Measurements from ENCODE around the gene LALBA. TPM values are rescaled to one million over a fixed set of nuclear protein-coding genes. Genes with fewer than 3 reads are reported as not detected.

LALBA gene
- polyA plus RNA-seq, 1 of the 3 experiments (the other 2 are of a cell fraction) = not detected

DNA sequence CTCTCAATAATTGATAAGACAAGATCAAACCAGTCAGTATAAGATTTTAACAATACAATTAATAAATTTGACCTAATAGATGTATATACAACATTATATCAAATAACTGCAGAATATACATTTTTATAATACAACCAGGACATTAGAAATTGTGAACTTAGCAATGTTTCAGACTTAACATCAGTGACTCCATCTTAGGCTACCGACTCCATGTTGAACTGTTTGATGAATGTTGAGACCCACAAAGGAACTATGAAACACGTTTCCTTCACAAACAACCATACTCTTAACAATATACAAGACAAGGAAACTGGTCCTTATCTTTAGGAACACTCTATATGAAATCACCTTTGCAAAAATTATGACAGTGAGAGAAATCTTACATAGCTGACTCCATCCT, 13.9 kb upstream of the LALBA start (continued):
- TF ChIP-seq CTCF (IDR thresholded peaks at IDR 0.05) = no peak

- no peaks in the 10 kb centered on the region for H3K9me2 ChIP-seq
- 8% methylated on average over 5 of the region's 5 CpGs for WGBS (ENCODE audit: low lambda C conversion rate)
- TF ChIP-seq NFIC (IDR thresholded peaks at IDR 0.05; ENCODE audit: borderline replicate concordance) = no peak
- no peaks in the 10 kb centered on the region for H3K9me3 ChIP-seq
- no peaks in the 10 kb centered on the region for H3K36me3 ChIP-seq (replicated peaks in 1 of 2; ENCODE audit: control insufficient read depth in 1 of 2, insufficient read depth in 2 of 2, low read length in 1 of 2)
- POLR2A ChIA-PET = no interaction called here
- no peak overlapping the region for H3K27ac ChIP-seq (ENCODE audit: low read depth in 2 of 2, low read length in 1 of 2)
- no peaks in the 10 kb centered on the region for H3K4me1 ChIP-seq (ENCODE audit: control insufficient read depth in 1 of 2, insufficient read depth in 2 of 2, low read depth in 1 of 2, low read length in 1 of 2)
- H3K27me3 ChIP-seq (ENCODE audit: insufficient read depth) = no peaks in the 10 kb centered on the region; the same call in 1 of the 2 replicates
- H3K4me2 ChIP-seq = no peak overlapping the region
- CTCF ChIA-PET = interaction anchor here (0.7 to 2.9 kb wide), 2 partner anchors 37 to 40 kb away, joined by 3 to 11 read pairs; no protein-coding TSS in a partner anchor
- H3K79me2 ChIP-seq (ENCODE audit: insufficient read depth) = no peaks in the 10 kb centered on the region
- H3K9ac ChIP-seq = no peak overlapping the region
- no peak for DNase-seq
- no peaks in the 10 kb centered on the region for H3F3A ChIP-seq (replicated peaks; ENCODE audit: insufficient read depth)
- no peak overlapping the region for H2AFZ ChIP-seq (ENCODE audit: low read depth)
- no peak overlapping the region for H3K4me3 ChIP-seq (ENCODE audit: low read depth in 2 of 2, low read length in 1 of 2)
- H4K20me1 ChIP-seq (ENCODE audit: insufficient read depth) = no peaks in the 10 kb centered on the region
Observed at GRCh38 chr12:48580831-48581230, 11.0 kb upstream of the LALBA start.

- 5% methylated on average over 5 of the region's 5 CpGs for WGBS (ENCODE audit: low lambda C conversion rate)
- CTCF ChIA-PET = no interaction called here
- TF ChIP-seq RXRA (IDR thresholded peaks at IDR 0.05; ENCODE audit: borderline replicate concordance, low read depth) = no peak
- no peak for TF ChIP-seq MEF2A (IDR thresholded peaks at IDR 0.05; ENCODE audit: borderline replicate concordance, low read depth)
- TF ChIP-seq RFX5 (IDR thresholded peaks at IDR 0.05; ENCODE audit: low read length) = no peak
- no peak for TF ChIP-seq CTCF (IDR thresholded peaks at IDR 0.05)
- no peak for TF ChIP-seq PBX3 (IDR thresholded peaks at IDR 0.05)
- no peak for TF ChIP-seq YY1 (IDR thresholded peaks at IDR 0.05; ENCODE audit: low read depth)
- no peak for TF ChIP-seq IRF3 (IDR thresholded peaks at IDR 0.05; ENCODE audit: low read depth, low read length)
- TF ChIP-seq ELF1 (IDR thresholded peaks at IDR 0.05) = no peak
- TF ChIP-seq RCOR1 (IDR thresholded peaks at IDR 0.05; ENCODE audit: low read length) = no peak
- TF ChIP-seq JUND (IDR thresholded peaks at IDR 0.05) = no peak
- TF ChIP-seq MAX (IDR thresholded peaks at IDR 0.05; ENCODE audit: low read depth) = no peak
- TF ChIP-seq, protein P1, sequence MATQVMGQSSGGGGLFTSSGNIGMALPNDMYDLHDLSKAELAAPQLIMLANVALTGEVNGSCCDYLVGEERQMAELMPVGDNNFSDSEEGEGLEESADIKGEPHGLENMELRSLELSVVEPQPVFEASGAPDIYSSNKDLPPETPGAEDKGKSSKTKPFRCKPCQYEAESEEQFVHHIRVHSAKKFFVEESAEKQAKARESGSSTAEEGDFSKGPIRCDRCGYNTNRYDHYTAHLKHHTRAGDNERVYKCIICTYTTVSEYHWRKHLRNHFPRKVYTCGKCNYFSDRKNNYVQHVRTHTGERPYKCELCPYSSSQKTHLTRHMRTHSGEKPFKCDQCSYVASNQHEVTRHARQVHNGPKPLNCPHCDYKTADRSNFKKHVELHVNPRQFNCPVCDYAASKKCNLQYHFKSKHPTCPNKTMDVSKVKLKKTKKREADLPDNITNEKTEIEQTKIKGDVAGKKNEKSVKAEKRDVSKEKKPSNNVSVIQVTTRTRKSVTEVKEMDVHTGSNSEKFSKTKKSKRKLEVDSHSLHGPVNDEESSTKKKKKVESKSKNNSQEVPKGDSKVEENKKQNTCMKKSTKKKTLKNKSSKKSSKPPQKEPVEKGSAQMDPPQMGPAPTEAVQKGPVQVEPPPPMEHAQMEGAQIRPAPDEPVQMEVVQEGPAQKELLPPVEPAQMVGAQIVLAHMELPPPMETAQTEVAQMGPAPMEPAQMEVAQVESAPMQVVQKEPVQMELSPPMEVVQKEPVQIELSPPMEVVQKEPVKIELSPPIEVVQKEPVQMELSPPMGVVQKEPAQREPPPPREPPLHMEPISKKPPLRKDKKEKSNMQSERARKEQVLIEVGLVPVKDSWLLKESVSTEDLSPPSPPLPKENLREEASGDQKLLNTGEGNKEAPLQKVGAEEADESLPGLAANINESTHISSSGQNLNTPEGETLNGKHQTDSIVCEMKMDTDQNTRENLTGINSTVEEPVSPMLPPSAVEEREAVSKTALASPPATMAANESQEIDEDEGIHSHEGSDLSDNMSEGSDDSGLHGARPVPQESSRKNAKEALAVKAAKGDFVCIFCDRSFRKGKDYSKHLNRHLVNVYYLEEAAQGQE (IDR thresholded peaks at IDR 0.05; ENCODE audit: low read depth, low read length) = no peak
- TF ChIP-seq FOXM1 (IDR thresholded peaks at IDR 0.05; ENCODE audit: low read depth) = no peak
- no peak for TF ChIP-seq TEAD4 (IDR thresholded peaks at IDR 0.05; ENCODE audit: borderline replicate concordance, insufficient read depth)
- TF ChIP-seq MXI1 (IDR thresholded peaks at IDR 0.05; ENCODE audit: low read depth, low read length) = no peak
Observed at GRCh38 chr12:48572326-48572725, 2.5 kb upstream of the LALBA start.

More at GRCh38 chr12:48572326-48572725, 2.5 kb upstream of the LALBA start:
- H3K9ac ChIP-seq = no peak overlapping the region
- H4K20me1 ChIP-seq (ENCODE audit: insufficient read depth) = no peaks in the 10 kb centered on the region
- no peak for DNase-seq
- no peaks in the 10 kb centered on the region for H3K9me2 ChIP-seq
- no peaks in the 10 kb centered on the region for H3F3A ChIP-seq (replicated peaks; ENCODE audit: insufficient read depth)
- no peak overlapping the region for H3K27ac ChIP-seq (ENCODE audit: low read depth in 2 of 2, low read length in 1 of 2)
- 0 out of 2 replicates have a peak overlapping the region, but pooled peaks have one; percentile 22 for H2AFZ ChIP-seq (ENCODE audit: low read depth)
- H3K36me3 ChIP-seq (replicated peaks in 1 of 2; ENCODE audit: control insufficient read depth in 1 of 2, insufficient read depth in 2 of 2, low read length in 1 of 2) = no peaks in the 10 kb centered on the region
- H3K4me1 ChIP-seq (ENCODE audit: control insufficient read depth in 1 of 2, insufficient read depth in 2 of 2, low read depth in 1 of 2, low read length in 1 of 2) = no peaks in the 10 kb centered on the region
- H3K9me3 ChIP-seq = no peaks in the 10 kb centered on the region
- POLR2A ChIA-PET = no interaction called here
- H3K4me2 ChIP-seq = no peak overlapping the region
- no peaks in the 10 kb centered on the region for H3K79me2 ChIP-seq (ENCODE audit: insufficient read depth)
- no peak overlapping the region for H3K4me3 ChIP-seq (ENCODE audit: low read depth in 2 of 2, low read length in 1 of 2)
- H3K27me3 ChIP-seq (ENCODE audit: insufficient read depth) = no peaks in the 10 kb centered on the region; the same call in 1 of the 2 replicates

Measured in SK-N-SH (cell line).